ENCODE measurements around the gene PPP2R3B. TPM values are rescaled to one million over a fixed set of nuclear protein-coding genes. Genes with fewer than 3 reads are reported as not detected.
A peak's percentile ranks its signal among the peaks of the same experiment; 100 is the strongest.
"Not testable (repeated sequence)": the region's sequence is repeated elsewhere in the genome, so short reads cannot be mapped to it uniquely, and the experiment has no call there.

Gene PPP2R3B, protein sequence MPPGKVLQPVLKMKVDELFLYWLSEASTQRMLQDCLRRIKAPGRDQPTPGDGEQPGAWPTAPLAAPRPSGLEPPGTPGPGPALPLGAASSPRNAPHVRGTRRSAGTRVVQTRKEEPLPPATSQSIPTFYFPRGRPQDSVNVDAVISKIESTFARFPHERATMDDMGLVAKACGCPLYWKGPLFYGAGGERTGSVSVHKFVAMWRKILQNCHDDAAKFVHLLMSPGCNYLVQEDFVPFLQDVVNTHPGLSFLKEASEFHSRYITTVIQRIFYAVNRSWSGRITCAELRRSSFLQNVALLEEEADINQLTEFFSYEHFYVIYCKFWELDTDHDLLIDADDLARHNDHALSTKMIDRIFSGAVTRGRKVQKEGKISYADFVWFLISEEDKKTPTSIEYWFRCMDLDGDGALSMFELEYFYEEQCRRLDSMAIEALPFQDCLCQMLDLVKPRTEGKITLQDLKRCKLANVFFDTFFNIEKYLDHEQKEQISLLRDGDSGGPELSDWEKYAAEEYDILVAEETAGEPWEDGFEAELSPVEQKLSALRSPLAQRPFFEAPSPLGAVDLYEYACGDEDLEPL
- 10 to 100 TPM in 2 of 4 donors, 1 to 10 TPM in 2; 4.1 to 16.1 (median 9.4) TPM for total RNA-seq

GRCh38 chrX:386768-387575 lies at the start of gene PPP2R3B:
PPP2R3B (minus strand) TSS chrX:386907; CDS start chrX:386691, 216 bp downstream.
- intact Hi-C loops (cut with DNase I; ENCODE audit: low total_unique reads): loop anchor here (10.0 kb wide), 1 partner anchor 102 kb away; the partner anchor contains the start of gene PLCXD1
- H3K27me3 ChIP-seq: no peaks in the 10 kb centered on the region
- H3K4me3 ChIP-seq: peak within 1 kb of the TSS; percentile 85 to 91
- H3K9me3 ChIP-seq: no peaks in the 10 kb centered on the region
- TF ChIP-seq, protein P1, sequence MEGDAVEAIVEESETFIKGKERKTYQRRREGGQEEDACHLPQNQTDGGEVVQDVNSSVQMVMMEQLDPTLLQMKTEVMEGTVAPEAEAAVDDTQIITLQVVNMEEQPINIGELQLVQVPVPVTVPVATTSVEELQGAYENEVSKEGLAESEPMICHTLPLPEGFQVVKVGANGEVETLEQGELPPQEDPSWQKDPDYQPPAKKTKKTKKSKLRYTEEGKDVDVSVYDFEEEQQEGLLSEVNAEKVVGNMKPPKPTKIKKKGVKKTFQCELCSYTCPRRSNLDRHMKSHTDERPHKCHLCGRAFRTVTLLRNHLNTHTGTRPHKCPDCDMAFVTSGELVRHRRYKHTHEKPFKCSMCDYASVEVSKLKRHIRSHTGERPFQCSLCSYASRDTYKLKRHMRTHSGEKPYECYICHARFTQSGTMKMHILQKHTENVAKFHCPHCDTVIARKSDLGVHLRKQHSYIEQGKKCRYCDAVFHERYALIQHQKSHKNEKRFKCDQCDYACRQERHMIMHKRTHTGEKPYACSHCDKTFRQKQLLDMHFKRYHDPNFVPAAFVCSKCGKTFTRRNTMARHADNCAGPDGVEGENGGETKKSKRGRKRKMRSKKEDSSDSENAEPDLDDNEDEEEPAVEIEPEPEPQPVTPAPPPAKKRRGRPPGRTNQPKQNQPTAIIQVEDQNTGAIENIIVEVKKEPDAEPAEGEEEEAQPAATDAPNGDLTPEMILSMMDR (IDR thresholded peaks at IDR 0.05): peak in 2 of 4 experiments; percentile 16 to 44
- TF ChIP-seq POLR2A (IDR thresholded peaks at IDR 0.05): peak; percentile 27 to 63
- H3K36me3 ChIP-seq: no peaks in the 10 kb centered on the region
- peak; percentile 98 to 99 for DNase-seq
- H3K4me1 ChIP-seq: peaks cover 0 to 4% of the 10 kb centered on the region in 2 donors
- peak within 1 kb of the TSS; percentile 98 for H3K27ac ChIP-seq

- TF ChIP-seq, protein P1 (IDR thresholded peaks at IDR 0.05): no peak
- no peak for TF ChIP-seq POLR2A (IDR thresholded peaks at IDR 0.05)
- Histone ChIP-seq H3K27ac (no peak overlapping the region), H3K4me3 (no peak overlapping the region), H3K4me1 (no peaks in the 10 kb centered on the region), H3K36me3 (no peaks in the 10 kb centered on the region), H3K9me3 (no peaks in the 10 kb centered on the region), H3K27me3 (no peaks in the 10 kb centered on the region)
- no peak for DNase-seq
- intact Hi-C loops (cut with DNase I; ENCODE audit: low total_unique reads): no loop called here
These were observed 48.9 kb upstream of the PPP2R3B start for GRCh38 chrX:435536-436122.

GRCh38 chrX:434946-435345 lies 48.2 kb upstream of the PPP2R3B start:
- H3K36me3 ChIP-seq: no peaks in the 10 kb centered on the region
- DNase-seq: no peak
- H3K27me3 ChIP-seq: no peaks in the 10 kb centered on the region
- no peaks in the 10 kb centered on the region for H3K9me3 ChIP-seq
- no peak overlapping the region for H3K4me3 ChIP-seq
- no peak overlapping the region for H3K27ac ChIP-seq
- intact Hi-C loops (cut with DNase I; ENCODE audit: low total_unique reads): no loop called here
- H3K4me1 ChIP-seq: no peaks in the 10 kb centered on the region
- TF ChIP-seq POLR2A (IDR thresholded peaks at IDR 0.05): no peak
- TF ChIP-seq, protein P1 (IDR thresholded peaks at IDR 0.05): no peak

- Histone ChIP-seq H3K9me3 (no peaks in the 10 kb centered on the region), H3K4me3 (no peak overlapping the region), H3K36me3 (no peaks in the 10 kb centered on the region), H3K27ac (no peak overlapping the region), H3K4me1 (no peaks in the 10 kb centered on the region), H3K27me3 (no peaks in the 10 kb centered on the region)
- intact Hi-C loops (cut with DNase I; ENCODE audit: low total_unique reads): no loop called here
- no peak for TF ChIP-seq POLR2A (IDR thresholded peaks at IDR 0.05)
- TF ChIP-seq, protein P1 (IDR thresholded peaks at IDR 0.05): no peak
- DNase-seq: no peak
These were observed 47.1 kb upstream of the PPP2R3B start for GRCh38 chrX:433771-434170.

GRCh38 chrX:432666-433065 lies 46.0 kb upstream of the PPP2R3B start:
- DNase-seq; H3K4me1 ChIP-seq; H3K27me3 ChIP-seq; H3K4me3 ChIP-seq; H3K27ac ChIP-seq; intact Hi-C loops (cut with DNase I; ENCODE audit: low total_unique reads); H3K9me3 ChIP-seq; H3K36me3 ChIP-seq: not testable (repeated sequence)
